Fibroblast of peridontal ligament (primary cell): ENCODE data around the gene WDPCP.
"Not testable (repeated sequence)": the region's sequence is repeated elsewhere in the genome, so short reads cannot be mapped to it uniquely, and the experiment has no call there.

ENCODE experiments used
- DNase-seq: peaks from one replicate; pipeline ENCODE4 v3.0.0-alpha.2; 2010; ENCODE audit errors: extremely low read depth

WDPCP gene

DNA sequence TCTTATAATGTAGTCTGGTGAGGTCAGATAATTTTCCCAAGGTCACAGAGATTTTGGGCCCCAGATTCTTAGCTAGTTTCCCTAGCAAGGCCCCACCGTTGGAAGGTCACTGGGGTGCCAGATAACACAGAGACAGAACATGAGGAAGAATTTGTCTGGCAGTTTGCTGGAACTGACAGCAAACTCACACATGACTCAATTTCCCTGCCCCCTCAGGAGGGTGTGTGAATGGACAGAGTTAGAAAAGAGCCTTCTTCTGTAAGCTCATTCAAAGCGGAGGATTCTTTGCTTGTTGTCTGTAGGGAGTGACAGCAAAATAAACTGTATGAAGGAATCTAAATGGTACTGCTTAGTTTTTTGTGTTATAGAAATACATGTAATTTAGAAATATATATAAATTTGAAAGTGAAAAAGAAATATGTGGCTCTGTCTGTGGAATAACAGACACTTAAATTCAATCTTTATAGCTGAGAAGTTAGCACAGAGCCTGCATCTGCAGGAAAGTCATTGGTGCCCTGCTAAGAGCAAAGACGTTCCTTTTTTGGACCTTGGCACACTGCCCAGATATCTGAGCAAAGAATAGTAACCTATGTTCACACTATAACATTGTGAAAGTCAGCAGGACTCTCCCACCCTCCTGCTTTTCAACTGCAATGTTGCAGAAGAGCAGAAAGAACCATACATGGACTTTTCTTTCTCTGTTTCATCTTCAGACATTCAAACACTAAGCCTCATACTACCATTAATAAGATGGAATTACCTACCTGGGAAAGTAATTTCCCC, 2.5 kb upstream of the WDPCP start:
- no peak for DNase-seq

DNA sequence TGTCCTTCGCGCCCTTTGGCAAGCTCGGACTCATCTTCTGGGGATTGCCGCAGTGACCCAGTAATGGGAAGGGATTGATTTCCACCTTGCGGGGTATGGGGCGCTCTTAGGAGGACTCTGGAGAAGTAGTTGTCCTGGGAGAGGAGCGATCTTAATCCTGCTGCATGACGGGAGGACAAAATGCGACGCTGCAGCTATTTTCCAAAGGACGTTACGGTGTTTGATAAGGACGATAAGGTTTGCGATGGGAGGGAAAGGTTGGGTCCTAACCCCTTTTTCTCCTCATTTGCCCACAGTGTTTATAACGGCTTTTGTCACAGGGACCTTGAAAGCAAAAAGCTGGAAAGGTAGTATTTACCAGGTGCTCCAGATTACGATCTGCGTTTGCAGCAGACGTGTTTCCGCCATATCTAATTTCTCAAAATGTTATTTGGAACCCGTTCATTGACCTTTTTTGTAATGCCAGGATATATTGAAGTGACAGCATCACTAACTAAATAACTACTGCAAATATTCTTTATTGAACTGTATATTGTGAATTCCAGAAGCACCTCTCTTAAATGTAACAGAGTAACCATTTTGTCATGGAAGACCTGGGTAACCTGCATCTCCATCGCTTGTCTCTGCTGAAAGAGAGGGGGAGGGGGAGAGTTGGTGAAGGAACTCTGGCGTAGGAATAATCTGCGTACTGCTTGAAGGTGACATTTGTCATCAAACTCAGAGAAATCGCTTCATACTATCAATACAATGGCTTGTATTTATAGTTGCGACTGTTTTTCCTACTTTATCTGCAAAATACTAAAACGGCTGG, 1.1 kb upstream of the WDPCP start:
- no peak for DNase-seq

DNA sequence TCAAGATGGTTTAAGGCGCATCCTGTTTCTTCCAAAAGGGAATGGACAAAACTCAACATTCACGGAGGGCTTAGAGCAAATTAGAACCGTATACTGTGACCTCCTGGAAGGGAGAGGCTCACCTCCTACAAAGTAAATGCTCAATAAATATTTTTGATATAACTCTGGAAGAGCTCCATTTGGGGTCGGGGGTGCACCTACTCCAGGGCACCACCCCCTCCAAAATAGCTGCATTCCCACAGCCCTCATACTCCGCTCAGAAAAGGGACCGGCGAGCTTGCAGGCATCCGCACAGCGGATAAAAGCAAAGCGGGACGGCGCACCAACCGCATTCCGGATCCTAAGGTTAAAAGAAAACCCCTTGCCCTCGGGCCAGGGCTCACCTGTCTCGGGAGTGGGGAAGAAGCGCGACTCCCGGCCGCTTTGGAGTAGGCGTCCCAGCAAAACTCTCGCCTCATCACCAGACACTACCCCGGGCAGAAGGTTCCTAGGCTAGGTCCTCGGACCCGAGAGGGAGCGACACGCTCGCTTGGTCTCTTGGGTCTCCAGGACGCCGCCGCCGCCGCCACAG, 378 bp downstream of the WDPCP start:
- no peak for DNase-seq

DNA sequence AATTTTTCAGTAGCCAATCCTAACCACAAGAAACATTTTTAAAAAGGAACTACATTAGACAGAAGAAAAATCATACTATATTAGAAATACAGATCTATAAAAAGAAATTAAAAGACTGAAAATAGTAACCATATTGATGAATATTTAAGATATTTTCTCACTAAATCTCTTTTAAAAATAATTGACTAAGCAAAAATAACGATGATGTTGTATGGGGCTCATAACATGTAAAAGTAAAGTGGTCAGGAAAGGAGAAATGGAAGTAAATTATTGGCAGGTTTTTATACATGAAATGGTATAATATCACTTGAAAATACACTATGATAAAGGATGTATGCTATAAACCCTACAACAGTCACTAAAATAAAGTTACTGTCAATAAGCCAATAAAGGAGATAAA, 5.4 kb downstream of the WDPCP start:
- DNase-seq, result no peak

DNA sequence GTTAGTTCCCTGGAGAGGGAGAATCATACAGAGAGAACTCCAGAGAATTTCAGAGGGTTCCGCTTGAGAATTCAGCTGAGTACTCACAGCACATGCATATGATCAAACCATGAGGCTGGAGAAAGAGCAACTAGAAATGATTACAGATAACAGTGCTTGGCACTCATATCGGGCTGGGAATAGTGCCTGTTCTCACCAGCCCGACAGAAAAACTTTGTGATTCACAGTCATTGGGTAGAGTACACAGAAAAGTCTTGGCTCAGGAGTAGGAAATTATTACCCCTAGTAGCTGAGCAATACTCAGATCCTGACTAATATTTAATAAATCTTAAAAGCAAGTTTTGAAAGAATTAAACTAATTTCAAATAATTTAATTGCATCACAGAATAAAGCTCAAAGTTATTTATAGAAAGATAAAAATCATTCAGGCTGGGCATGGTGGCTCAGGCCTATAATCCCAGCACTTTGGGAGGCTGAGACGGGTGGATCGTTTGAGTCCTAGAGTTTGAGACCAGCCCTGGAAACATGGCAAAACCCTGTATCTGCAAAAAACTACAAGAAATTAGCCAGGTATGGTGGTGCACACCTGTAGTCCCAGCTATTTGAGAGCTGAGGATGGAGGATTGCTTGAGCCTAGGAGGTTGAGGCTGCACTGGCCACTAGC, 6.8 kb downstream of the WDPCP start:
- peak; percentile 79 for DNase-seq

DNA sequence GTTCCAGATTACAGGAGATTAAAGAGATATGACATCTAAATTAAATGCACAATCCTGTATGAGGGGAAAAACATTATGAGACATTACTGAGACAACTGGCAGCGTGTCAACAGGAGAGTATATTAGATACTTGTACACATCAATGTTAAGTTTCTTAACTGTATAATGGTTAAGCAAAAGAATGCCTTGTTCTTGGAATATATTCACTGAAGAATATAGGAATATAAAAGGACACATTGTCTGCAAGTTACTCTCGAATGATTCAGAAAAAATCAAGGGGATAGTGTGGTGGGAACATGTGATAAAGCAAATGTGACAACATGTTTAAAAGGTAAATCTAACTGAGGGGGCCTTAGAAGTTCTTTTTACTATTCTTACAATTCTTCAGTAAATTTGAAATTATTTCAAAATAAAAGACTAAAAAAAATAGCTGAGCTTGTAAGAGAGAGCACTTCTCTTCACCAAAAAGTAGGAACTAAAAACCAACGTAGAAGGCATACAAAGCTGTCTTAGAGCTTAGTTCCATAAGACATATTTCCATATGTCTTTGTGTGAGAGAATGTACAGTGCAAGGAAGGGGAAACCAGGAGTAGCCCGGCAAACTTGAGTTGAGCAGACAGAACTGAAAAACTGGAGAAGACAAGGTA, 7.5 kb downstream of the WDPCP start:
- DNase-seq, result no peak

DNA sequence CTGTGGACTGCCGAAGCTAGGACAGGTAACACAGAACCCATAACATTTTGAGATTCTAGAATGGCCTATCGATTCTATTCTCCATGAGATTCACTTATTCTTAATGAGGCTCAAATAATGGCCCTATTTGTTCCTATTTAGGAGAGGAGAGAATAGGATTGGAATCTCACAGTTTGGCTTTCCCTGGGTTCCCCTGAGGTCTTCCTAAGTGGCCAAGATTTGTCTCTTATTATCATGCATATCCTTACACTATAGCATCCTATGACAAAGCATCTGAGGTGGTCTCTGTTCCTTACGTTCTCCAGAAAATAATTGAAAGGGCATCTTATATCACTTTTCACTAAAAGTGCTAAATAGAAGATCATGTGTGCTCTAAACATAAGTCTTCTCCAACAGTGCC, 9.5 kb downstream of the WDPCP start:
- no peak for DNase-seq

DNA sequence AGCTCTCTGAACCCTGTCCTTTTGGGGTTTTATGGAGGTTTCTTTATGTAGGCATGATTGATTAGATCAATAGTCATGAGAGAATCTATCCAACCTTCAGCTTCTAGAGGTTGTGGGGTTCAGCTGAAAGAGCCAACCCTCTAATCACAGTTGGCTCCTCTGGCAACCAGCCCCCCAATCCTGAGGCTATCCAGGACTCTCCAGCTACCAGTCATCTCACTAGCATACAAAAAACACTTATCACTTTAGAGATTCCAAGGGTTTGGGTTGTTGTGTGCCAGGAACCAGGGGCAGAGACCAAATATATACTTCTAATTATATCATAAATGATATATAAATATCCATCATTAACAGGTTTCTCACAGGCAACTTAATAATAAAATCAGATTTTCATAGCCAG, 11.7 kb downstream of the WDPCP start:
- DNase-seq, result no peak

DNA sequence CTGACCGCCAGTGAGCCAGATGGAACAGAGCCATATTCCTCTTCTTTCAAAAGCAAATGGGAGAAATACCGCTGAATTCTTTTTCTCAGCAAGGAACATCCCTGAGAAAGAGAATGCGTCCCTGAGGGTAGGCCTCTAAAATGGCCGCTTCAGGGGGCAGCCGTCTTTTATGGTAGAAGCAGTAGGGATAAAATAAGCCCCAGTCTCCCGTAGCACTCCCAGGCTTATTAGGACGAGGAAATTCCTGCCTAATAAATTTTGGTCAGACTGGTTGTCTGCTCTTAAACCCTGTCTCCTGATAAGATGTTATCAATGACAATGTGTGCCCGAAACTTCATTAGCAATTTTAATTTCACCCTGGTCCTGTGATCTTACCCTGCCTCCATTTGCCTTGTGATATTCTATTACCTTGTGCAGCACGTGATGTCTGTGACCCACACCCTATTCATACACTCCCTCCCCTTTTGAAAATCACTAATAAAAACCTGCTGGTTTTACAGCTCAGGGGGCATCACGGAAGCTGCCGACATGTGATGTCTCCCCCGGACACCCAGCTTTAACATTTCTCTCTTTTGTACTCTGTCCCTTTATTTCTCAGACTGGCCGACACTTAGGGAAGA, 14.4 kb downstream of the WDPCP start:
- not testable (repeated sequence) for DNase-seq

DNA sequence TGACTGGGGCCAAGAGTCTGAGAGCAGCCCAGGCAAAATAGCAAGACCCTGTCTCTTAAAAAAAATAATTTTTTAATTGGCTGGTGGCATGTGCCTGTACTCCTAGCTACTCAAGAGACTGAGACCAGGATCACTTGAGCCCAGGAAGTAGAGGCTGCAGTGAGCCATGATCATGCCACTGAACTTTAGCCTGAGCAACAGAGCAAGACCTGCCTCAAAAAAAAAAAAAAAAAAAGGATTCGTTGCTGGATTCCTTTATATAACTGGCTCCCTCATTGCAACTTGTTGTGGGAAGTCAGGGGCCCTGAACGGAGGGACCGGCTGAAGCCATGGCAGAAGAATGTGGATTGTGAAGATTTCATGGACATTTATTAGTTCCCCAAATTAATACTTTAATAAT, 15.3 kb downstream of the WDPCP start:
- DNase-seq, result not testable (repeated sequence)

DNA sequence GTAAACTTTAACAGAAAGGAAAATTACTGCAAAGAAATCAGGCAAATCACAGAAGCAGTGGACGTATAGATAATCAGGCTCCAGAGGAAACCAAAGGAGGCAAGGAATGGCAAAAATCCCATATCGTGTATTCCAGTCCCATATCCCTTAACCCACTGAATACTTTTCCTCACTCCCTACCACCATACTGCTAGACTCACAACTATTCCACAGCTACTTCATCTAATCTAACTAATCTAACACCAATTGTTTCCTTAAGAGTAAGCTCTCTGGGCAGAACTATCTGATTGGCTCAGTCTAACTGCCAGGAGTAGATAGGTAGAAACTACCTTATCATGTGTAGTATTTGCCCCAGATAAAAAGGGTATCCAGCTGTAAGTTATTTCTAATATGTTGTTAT, 16.3 kb downstream of the WDPCP start:
- DNase-seq, result no peak

DNA sequence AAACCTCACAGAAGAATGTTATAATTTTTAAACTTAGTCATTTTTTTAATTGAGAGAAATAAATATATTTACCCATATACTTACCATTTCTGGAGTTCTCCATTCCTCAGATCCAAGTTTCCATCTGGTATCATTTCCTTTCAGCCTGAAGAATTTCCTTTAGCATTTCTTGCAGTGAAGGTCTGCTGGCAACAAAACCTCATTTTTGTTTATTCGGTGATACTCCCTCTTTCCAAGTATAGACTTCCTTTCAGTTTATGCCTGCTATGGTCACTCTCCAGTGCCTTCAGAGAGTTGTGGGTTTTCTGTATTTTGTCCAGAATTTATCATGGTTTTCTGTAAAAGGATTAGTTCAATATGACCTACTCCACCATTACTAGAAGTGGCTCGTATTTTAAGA, 17.0 kb downstream of the WDPCP start:
- peak; percentile 33 for DNase-seq

DNA sequence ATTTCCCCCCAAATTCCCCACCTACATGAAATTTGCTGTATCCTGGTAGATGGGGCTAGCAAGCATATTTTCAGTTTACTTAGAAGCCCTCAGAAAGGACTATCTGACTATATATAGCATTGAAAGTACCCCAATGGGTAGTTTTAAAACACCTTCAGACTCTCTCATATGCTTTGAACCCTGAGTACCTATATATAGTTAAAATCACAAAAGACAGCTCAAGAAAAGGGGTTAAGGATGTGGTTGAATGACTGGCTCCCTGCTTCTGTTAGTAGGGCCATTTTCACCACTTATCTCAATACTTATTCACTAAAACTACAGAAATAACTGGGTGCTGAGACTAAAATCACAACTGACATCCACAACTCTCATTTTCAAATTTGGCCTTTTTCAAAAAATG, 18.5 kb downstream of the WDPCP start:
- DNase-seq, result no peak

DNA sequence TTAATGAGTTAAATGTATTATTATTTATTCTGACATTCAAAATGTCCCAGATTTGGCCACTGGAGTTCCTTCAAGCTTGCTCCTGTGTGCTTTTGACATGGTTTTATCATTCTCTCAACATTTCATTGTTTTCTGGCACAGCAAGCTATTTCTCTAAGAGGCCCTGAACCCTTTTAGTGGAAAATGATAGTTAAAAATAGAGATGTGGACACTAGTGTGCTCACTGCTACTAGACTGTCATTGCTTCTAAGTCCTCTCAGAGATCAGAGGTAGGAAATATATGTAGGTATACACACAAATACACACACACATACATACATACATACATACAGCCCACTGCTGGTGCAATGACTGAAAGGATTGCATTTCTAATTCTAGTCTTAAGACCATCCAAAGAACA, 25.5 kb downstream of the WDPCP start:
- no peak for DNase-seq

DNA sequence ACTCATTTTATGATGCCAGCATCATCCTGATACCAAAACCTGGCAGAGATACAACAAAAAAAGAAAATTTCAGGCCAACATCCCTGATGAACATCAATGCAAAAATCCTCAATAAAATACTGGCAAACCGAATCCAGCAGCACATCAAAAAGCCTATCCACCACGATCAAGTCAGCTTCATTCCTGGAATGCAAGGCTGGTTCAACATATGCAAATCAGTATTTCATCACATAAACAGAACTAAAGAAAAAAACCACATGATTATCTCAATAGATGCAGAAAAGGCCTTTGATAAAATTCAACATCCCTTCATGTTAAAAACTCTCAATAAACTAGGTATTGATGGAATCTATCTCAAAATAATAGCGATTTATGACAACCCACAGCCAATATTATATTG, 29.4 kb downstream of the WDPCP start:
- DNase-seq, result not testable (repeated sequence)

DNA sequence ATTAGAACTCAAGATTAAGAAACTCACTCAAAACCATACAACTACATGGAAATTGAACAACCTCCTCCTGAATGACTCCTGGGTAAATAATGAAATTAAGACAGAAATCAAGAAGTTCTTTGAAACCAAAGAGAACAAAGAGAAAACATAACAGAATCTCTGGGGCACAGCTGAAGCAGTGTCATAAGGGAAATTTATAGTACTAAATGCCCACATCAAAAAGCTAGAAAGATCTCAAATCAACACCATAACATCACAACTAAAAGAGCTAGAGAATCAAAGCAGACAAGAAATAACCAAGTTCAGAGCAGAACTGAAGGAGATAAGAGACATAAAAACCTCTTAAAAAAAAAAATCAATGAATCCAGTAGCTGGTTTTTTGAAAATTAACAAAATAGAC, 30.5 kb downstream of the WDPCP start:
- DNase-seq, result not testable (repeated sequence)

DNA sequence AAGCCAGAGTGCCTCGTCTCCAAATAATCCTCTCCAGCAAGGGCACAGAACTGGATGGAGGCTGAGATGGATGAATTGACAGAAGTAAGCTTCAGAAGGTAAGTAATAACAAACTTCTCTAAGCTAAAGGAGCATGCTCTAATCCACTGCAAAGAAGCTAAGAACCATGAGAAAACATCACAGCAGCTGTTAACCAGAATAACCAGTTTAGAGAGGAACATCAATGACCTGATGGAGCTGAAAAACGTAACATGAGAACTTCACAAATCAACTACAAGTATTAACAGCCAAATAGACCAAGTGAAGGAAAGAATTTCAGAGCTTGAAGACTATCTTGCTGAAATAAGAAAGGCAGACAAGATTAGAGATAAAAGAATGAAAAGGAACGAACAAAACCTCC, 32.3 kb downstream of the WDPCP start:
- DNase-seq, result no peak

DNA sequence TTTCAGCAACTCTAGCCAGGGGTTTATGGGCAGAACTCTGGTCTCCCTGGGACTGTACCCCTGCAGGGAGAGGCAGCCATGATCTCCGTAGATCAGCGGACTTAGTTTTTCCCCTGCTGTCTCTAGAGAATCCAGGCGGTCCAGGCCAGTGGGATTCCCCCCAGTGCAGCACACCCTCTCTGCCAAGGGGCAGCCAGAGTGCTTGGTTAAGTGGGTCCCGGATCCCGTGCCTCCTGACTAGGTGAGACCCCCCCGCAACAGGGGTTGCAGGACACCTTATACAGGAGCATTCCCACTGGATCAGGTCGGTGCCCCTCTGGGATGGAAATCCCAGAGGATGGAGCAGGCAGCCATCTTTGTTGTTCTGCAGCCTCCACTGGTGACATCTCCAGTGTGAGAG, 33.0 kb downstream of the WDPCP start:
- DNase-seq, result no peak

DNA sequence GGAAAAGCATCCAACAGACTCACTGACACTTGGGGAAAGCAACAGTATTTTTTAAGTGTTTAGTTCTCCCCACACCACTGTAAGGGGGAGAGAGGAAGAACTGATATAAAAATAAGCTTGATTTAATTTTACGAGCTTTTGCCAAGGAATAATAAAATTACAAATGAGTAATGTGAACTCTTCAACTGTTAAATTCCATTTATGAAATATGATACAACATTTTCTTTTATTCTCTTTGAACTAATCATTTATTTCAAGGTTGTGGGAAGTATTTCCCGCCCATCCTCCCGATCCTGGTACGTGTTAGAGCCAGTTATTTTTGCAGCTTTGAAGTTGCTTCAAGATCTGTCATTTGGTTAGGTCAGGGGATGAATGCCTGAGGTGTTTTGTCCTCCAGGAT, 35.2 kb downstream of the WDPCP start:
- no peak for DNase-seq

DNA sequence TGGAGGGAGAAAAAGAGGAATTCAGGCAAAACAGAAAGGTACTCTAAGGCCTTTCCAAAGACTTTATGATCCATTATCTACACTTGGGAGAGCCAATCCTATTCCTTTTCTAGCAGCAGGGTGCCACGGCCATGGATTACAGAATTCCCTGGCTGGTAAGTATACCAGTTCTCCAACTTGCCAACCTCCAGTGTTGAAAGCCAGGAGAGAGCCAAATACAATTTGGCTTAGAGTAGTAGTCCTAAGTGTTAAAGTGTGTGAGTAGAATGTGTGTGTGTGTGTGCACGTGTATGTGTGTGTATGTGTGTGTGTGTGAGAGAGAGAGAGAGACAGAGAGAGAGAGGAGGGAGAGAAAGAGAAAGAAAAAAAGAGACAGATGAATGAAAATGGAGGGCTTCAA, 43.3 kb downstream of the WDPCP start:
- DNase-seq, result no peak

DNA sequence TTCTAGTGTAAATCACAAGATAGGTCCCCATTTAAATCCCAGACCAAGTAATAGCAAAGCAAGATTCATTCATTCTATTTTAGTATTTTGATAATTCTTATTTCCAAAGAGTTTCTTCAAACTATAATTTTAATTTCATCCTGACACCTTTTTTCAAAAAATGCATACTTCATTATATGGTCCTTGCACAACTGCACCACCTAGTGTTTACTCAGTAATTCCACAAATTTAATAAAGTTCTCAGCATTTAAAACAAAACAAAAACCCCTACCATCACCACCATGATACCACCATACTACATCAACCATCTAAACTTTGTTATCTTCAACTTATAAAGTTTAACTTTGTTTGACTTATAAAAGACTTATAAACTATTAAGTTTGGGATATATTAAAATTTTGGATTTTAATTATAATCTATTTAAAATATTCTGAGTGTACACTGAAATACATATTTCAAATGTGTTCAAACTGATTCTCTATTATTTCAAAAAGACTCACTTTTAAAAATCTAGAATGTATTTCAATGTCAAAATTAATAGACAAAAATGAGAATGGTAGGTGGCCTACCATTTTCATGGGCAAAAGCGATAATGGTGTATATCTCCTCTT, 44.2 kb downstream of the WDPCP start:
- peak; percentile 23 for DNase-seq
